LoVo (cell line): Measurements from ENCODE around the gene EML3.

Source experiments
- DNase-seq: peaks from one replicate; pipeline ENCODE4 v3.0.0-alpha.2; 2016; ENCODE audit warnings: low spot score

Gene EML3

DNA sequence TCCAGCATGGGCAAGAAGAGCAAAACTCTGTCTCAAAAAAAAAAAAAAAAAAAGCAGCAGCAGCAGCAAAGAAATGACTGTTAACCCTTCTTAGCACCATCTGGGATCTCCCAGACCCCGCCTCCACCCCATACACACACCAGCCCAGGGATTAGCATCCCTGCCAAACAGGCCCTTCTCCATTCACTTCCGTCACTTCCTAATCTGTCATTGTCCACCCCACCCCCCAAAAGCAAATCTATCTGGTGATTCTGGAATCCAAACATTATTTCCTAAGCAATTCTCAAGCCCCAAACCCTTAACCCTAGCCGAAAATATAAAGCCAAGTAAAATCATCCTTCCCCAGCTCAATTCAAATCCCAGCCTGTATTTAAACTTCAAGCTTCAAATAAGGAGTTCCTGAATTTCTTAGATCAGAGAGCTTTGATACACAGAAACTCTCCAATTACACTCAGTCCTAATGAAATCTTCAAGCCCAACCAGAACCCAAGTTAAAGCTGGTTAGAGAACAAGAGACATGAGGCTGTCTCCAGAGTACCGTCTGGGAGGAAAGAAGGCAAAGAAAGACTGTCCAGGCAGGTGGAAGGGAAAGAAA is 60.0 kb downstream of the EML3 start:
- DNase-seq = no peak
